Islet of Langerhans (tissue), 1 donor: ENCODE measurements around the gene CSAG2.

Experiments
- FAIRE-seq: peaks from one replicate; lab custom pipeline; 2011; peaks lifted over from hg19 to GRCh38; lab: Jason Lieb, UNC

Gene CSAG2

DNA sequence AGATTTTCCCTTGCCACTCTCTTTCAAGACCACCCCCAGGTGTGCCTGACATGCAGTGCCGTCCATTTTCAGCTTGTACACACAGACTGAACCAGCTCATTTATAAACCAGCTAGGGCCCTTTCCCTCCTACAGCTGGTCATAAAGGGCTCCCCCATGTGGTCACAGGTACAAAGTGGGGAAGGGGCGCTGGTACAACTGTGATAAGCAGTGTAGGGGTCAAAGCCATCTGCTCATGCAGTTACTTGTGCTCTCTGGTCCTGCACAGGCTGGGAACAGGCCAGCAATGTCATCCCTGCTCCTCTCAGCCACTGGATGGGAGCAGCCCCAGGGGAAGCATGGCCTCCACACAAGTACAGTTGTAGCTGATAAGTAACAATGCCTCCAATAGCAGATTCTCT is 50.8 kb downstream of the CSAG2 start:
- no peak for FAIRE-seq
